GM18867 (cell line): ENCODE data around the gene KCNIP4.
"Not testable (repeated sequence)": the region's sequence is repeated elsewhere in the genome, so short reads cannot be mapped to it uniquely, and the experiment has no call there.

Experiments
- ATAC-seq: cut with Tn5 transposase; IDR thresholded peaks from one replicate; pipeline ENCODE4 v1.9.1; 2021; ENCODE audit warnings: mild to moderate bottlenecking, moderate library complexity; ENCODE audit not compliant: unreplicated experiment

The KCNIP4 gene

GRCh38 chr4:21948347-21949072, at the start of gene KCNIP4:
KCNIP4 (minus strand) TSS chr4:21948772.
- no peak for ATAC-seq

- not testable (repeated sequence) for ATAC-seq
Observed at GRCh38 chr4:21996618-21997017, 48.0 kb upstream of the KCNIP4 start.

- ATAC-seq: no peak
Observed at GRCh38 chr4:21992330-21992729, 43.8 kb upstream of the KCNIP4 start.

- no peak for ATAC-seq
Observed at GRCh38 chr4:21991562-21991961, 43.0 kb upstream of the KCNIP4 start.

GRCh38 chr4:21991050-21991449, 42.5 kb upstream of the KCNIP4 start:
- ATAC-seq: no peak

- ATAC-seq: no peak
Observed at GRCh38 chr4:21989351-21989750, 40.8 kb upstream of the KCNIP4 start.

- no peak for ATAC-seq
Observed at GRCh38 chr4:21986307-21986706, 37.7 kb upstream of the KCNIP4 start.

GRCh38 chr4:21982087-21982486, 33.5 kb upstream of the KCNIP4 start:
- ATAC-seq: no peak

GRCh38 chr4:21979196-21979595, 30.6 kb upstream of the KCNIP4 start:
- no peak for ATAC-seq

GRCh38 chr4:21976166-21976565, 27.6 kb upstream of the KCNIP4 start:
- no peak for ATAC-seq

GRCh38 chr4:21973850-21974249, 25.3 kb upstream of the KCNIP4 start:
- no peak for ATAC-seq

GRCh38 chr4:21964762-21965319, 16.3 kb upstream of the KCNIP4 start:
- ATAC-seq: no peak

- ATAC-seq: no peak
Observed at GRCh38 chr4:21962691-21963090, 14.1 kb upstream of the KCNIP4 start.

GRCh38 chr4:21960793-21961192, 12.2 kb upstream of the KCNIP4 start:
- no peak for ATAC-seq

GRCh38 chr4:21954916-21955315, 6.3 kb upstream of the KCNIP4 start:
- ATAC-seq: no peak

GRCh38 chr4:21953653-21954052, 5.1 kb upstream of the KCNIP4 start:
- ATAC-seq: no peak

- ATAC-seq: no peak
Observed at GRCh38 chr4:21952549-21952948, 4.0 kb upstream of the KCNIP4 start.

- no peak for ATAC-seq
Observed at GRCh38 chr4:21949073-21949457, 493 bp upstream of the KCNIP4 start.

- ATAC-seq: no peak
Observed at GRCh38 chr4:21947791-21948346, 703 bp downstream of the KCNIP4 start.

- no peak for ATAC-seq
Observed at GRCh38 chr4:21946858-21947257, 1.7 kb downstream of the KCNIP4 start.

- no peak for ATAC-seq
Observed at GRCh38 chr4:21921526-21922180, 26.9 kb downstream of the KCNIP4 start.

- no peak for ATAC-seq
Observed at GRCh38 chr4:21915761-21916160, 32.8 kb downstream of the KCNIP4 start.
